Stimulated activated CD8-positive, alpha-beta memory T cell treated with anti-CD3 and anti-CD28 coated beads, Interleukin-7, amount 100 ng/mL, for 24 hours (primary cell): ENCODE data around the gene CCDC200.
"Not testable (repeated sequence)": the region's sequence is repeated elsewhere in the genome, so short reads cannot be mapped to it uniquely, and the experiment has no call there.

ENCODE experiments used
- DNase-seq: peaks from one replicate; pipeline ENCODE4 v3.0.0-alpha.2; 2020; ENCODE audit warnings: low read depth

The CCDC200 gene

DNA sequence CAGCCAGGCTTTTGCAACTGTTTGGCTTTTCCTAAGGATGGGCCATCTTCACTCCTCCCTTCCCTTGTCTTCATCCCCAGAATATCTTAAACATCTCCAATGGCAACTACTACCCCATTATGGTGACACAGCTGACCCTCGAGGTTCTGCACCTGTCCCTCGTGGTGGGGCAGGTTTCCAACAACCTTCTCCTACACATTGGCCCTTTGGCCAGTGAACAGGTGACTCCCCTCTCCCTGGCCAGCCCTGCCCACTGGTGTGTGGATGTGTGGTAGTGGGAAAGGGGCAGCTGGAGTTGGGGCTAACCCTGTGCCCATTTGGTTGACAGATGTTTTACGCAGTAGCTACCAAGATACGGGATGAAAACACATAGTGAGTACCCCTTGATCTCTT is 12.1 kb downstream of the CCDC200 start:
- DNase-seq, result no peak

GRCh38 chr17:43215341-43215740 is 13.1 kb downstream of the CCDC200 start:
- DNase-seq, result no peak

- DNase-seq, result no peak
These were observed 14.9 kb downstream of the CCDC200 start for GRCh38 chr17:43213545-43213944.

DNA sequence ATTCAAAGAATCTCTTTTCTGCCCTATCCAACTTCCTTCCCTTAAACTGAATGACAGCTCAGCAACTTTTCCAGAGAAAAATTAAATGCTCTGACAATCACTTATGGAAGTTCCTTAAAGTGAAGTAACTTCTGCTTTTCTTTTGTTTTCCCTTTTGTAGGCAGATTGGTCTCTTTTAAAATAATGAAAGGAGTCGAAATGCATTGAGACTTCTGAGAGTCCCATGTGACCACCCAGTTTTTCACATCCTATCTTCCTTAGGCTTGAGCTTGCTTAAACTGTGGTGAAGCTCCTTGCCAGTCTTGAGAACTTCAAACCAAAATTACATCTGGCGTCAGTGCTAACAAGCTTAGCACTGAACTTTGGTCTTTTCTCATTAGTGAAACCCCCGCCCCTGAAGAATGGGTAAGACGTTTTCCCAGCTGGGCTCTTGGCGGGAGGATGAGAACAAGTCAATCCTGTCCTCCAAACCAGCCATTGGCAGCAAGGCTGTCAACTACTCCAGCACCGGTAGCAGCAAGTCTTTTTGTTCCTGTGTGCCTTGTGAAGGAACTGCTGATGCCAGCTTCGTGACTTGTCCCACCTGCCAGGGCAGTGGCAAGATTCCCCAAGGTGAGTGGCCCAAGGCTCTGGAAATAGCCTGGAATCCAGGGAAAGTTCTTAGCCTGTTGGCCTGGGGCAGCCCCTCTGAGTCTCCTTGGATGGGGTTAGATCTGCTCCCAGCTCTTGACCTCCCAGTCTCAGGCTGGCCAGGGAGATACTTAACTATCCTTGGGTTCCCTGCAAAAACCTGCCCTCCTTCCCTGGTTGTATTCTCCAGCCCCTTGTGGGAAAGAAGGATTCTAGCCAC is 15.6 kb downstream of the CCDC200 start:
- DNase-seq, result no peak

DNA sequence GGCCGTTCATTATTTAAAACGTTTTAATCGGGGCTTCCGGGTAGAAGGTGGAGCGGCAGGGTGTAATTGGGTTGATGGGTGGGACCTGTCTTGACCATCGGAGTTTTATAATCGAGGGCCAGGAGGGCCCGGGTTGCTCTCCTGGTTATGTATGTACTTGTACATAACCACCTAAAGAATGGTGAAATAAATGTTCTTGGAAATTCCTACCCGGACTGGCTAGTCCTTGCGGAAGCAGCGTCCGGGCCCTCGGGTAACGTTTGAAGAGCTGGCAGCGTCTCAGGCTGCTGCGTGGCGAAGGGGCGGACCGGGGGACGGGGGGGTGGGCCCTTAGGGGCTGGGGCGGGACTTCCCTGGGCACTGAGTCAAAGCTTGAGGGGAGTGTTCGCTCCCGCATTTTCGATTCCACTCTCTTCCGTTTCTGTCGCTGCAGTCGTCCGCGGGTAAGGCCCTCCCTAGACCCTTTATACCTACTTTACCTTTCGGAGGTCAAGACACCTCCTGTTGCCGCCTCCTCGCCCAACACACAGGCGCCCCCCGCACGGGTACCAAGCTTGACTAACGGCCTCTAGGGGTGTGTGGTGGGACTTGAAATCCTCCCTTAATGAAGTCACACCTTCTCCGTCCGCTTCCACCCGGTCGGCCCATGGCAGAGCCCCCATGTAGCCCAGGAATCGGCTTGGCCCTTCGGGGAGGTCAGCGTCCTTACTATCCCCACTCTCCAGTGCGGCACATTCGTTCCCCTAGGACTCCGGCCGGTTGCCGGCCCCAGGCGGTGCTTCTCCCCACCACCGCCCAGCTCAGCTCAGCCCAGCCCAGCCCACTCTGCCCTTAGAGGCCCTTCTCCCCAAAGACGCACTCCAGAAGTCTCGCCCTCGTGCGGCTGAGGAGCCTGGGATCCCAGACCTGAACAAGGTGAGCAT is 16.7 kb downstream of the CCDC200 start, which contains the start of gene TMEM106A:
Gene TMEM106A (plus strand): TSS at position 396 of the 923 bp plus-strand sequence. CDS start 1,167 bp downstream, outside the sequence.
- DNase-seq, result peak; percentile 45

GRCh38 chr17:43211123-43211479 is 17.3 kb downstream of the CCDC200 start:
- DNase-seq, result no peak

DNA sequence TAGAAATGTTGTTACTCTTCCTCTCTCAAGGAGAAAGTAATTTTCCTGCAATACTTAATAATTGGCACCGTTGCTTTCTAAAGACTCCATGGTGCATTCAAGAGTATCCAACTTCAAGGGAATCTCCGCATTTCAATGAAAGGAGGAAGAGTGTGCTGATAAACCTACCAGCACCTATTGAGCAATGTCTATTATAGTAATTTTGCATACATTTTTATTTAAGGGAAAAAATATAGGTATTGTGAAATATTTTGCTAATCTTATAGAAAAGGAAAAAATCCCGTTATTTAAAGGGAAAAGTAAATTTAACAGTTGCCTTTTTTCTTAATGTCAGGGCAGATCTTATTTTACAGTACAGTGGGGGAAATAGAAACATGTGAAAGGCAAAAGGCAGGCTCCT is 17.8 kb downstream of the CCDC200 start:
- no peak for DNase-seq

DNA sequence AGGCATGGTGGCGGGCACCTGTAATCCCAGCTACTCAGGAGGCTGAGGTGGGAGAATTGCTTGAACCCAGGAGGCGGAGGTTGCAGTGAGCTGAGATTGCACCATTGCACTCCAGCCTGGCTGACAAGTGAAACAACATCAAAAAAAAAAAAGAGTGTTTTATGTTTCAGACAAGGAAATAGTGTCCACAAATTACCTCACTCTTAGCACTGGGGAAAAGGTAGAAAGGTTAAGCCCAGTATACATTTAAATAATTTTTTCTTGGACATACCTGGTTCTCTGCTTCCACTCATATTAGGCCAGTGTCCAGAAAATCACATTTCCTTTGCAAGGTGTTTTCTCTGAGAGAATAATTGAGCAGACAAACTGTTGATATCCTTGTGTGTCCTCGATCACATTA is 25.4 kb downstream of the CCDC200 start:
- DNase-seq, result not testable (repeated sequence)

DNA sequence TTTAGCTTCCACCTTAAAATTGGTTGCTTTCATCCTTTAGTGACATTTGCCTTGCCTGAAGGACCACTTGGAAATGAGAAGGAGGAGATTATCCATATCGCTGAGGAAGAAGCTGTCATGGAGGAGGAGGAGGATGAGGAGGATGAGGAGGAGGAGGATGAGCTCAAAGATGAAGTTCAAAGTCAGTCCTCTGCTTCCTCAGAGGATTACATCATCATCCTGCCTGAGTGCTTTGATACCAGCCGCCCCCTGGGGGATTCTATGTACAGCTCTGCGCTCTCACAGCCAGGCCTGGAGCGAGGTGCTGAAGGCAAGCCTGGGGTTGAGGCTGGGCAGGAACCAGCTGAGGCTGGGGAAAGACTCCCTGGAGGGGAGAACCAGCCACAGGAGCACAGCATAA is 28.3 kb downstream of the CCDC200 start:
- DNase-seq, result no peak

- no peak for DNase-seq
These were observed 28.8 kb downstream of the CCDC200 start for GRCh38 chr17:43199633-43200032.

GRCh38 chr17:43193251-43193650 is 35.2 kb downstream of the CCDC200 start:
- DNase-seq, result no peak

DNA sequence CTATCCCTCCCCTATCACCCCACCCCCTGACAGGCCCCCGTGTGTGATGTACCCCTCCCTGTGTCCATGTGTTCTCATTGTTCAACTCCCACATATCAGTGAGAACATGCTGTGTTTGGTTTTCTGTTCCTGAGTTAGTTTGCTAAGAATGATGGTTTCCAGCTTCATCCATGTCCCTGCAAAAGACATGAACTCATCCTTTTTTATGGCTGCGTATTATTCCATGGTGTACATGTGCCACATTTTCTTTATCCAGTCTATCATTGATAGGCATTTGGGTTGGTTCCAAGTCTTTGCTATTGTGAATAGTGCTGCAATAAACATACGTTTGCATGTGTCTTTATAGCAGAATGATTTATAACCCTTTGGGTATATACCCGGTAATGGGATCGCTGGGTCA is 41.8 kb downstream of the CCDC200 start:
- not testable (repeated sequence) for DNase-seq

DNA sequence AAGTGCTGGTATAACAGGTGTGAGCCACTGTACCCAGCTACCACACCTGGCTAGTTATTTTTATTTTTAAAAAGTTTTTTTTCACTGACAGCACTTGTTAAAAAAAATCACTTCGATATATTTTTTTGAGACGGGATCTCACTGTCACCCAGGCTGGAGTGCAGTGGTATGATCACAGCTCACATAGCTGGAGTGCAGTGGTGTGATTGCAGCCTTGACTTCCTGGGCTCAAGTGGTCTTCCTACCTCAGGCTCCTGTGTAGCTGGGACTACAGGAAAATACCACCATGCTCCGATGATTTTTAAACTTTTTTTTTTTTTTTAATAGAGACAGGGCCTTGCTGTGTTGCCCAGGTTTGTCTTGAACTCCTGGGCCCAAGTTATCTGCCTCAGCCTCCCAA is 44.5 kb downstream of the CCDC200 start:
- no peak for DNase-seq

DNA sequence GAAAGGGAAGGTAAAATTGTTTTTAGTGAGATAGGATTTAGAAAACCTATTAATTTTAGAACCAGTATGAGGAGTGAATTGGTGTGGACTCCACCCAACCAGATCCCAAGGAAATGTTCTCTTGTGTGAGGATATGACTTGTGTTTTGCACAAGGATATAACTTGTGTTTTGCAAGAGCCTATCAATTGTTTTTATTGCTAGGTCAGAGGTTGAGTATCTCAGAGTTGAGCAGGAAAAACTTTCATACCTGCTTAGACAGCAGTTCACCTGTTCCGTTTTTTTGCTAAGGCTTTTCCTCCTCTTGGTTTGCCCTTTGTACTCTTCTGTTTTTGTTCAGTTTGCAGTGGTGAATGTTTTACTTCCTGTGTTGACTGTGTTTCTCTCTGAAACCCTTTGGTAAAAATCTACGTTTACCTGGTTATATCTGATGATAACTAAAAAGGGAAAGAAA is 52.3 kb downstream of the CCDC200 start:
- DNase-seq, result no peak

- no peak for DNase-seq
These were observed 53.0 kb downstream of the CCDC200 start for GRCh38 chr17:43175213-43176118.

GRCh38 chr17:43171586-43172487 is 56.6 kb downstream of the CCDC200 start:
- DNase-seq, result no peak
